ENCODE results near the gene TMEM212.

- TF ChIP-seq CTCF (IDR thresholded peaks at IDR 0.05): peak in 3 of 12 donors; percentile 7 to 28 (median 11)
- peak in 1 of 2 donors; percentile 11 for TF ChIP-seq POLR2A (IDR thresholded peaks at IDR 0.05)
Measured at GRCh38 chr3:171838218-171838720, 4.9 kb upstream of the TMEM212 start.

Data from heart left ventricle (tissue), 13 donors.